ENCODE results near the gene CADPS.

DNA sequence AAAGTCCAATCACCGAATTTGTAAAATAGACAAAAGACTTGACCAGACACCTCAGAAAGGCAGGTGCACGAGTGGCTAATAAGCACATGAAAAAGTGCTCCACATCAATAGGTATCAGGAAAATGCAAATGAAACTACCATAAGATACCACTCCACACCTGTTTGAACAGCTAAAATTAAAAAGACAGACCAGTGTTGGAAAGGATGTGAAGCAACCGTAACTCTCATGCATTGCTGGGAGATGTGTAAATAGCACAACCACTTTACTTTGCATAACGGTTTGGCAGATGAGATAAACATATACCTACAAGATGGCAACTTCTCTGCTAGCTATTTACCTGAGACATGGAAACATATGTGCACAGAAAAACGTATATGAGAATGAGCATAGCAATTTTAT is 56.9 kb downstream of the CADPS start:
- TF ChIP-seq, protein P1, sequence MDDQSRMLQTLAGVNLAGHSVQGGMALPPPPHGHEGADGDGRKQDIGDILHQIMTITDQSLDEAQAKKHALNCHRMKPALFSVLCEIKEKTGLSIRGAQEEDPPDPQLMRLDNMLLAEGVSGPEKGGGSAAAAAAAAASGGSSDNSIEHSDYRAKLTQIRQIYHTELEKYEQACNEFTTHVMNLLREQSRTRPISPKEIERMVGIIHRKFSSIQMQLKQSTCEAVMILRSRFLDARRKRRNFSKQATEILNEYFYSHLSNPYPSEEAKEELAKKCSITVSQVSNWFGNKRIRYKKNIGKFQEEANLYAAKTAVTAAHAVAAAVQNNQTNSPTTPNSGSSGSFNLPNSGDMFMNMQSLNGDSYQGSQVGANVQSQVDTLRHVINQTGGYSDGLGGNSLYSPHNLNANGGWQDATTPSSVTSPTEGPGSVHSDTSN (IDR thresholded peaks at IDR 0.05) = no peak
- TF ChIP-seq POLR2A (IDR thresholded peaks at IDR 0.05; ENCODE audit: low read length) = no peak
- TF ChIP-seq, protein P2, sequence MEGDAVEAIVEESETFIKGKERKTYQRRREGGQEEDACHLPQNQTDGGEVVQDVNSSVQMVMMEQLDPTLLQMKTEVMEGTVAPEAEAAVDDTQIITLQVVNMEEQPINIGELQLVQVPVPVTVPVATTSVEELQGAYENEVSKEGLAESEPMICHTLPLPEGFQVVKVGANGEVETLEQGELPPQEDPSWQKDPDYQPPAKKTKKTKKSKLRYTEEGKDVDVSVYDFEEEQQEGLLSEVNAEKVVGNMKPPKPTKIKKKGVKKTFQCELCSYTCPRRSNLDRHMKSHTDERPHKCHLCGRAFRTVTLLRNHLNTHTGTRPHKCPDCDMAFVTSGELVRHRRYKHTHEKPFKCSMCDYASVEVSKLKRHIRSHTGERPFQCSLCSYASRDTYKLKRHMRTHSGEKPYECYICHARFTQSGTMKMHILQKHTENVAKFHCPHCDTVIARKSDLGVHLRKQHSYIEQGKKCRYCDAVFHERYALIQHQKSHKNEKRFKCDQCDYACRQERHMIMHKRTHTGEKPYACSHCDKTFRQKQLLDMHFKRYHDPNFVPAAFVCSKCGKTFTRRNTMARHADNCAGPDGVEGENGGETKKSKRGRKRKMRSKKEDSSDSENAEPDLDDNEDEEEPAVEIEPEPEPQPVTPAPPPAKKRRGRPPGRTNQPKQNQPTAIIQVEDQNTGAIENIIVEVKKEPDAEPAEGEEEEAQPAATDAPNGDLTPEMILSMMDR (IDR thresholded peaks at IDR 0.05) = no peak
- no peak for TF ChIP-seq KDM5A (IDR thresholded peaks at IDR 0.05)
- TF ChIP-seq RFX5 (IDR thresholded peaks at IDR 0.05) = no peak
- TF ChIP-seq, protein P3, sequence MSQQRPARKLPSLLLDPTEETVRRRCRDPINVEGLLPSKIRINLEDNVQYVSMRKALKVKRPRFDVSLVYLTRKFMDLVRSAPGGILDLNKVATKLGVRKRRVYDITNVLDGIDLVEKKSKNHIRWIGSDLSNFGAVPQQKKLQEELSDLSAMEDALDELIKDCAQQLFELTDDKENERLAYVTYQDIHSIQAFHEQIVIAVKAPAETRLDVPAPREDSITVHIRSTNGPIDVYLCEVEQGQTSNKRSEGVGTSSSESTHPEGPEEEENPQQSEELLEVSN (IDR thresholded peaks at IDR 0.05; ENCODE audit: borderline replicate concordance, low read depth) = no peak

Data from A549 (cell line).